Naive thymus-derived CD4-positive, alpha-beta T cell (primary cell): ENCODE results near the gene ACKR3. TPM values are rescaled to one million over a fixed set of nuclear protein-coding genes. Genes with fewer than 3 reads are reported as not detected.

ENCODE experiments used
- ATAC-seq: fragments of 150-1000 bp; cut with Tn5 transposase; 2 replicates; pipeline ENCODE4 v1.10.0; 2021; ENCODE audit warnings: mild to moderate bottlenecking, moderate library complexity
- CTCF ChIA-PET: fragments of 350-600 bp; sonication (Branson Sonifier 250); formaldehyde crosslinking; loops from one replicate; lab custom pipeline; 2021; ENCODE audit warnings: antibody characterized with exemption; lab: Charles Lee
- POLR2A ChIA-PET: fragments of 350-600 bp; sonication (Branson Sonifier 250); formaldehyde crosslinking; loops from one replicate; lab custom pipeline; 2021; ENCODE audit warnings: antibody characterized with exemption, inconsistent platforms; lab: Charles Lee
- DNase-seq, 9 donors: peaks; one replicate each; pipeline versions ENCODE4 v3.0.0 to v3.0.0-alpha.2; 2020 to 2022; ENCODE audit warnings: mixed read lengths in 1 of 9
- H3K27ac ChIP-seq: one replicate; pipeline ENCODE4 v1.7.0; 2013; ENCODE audit warnings: mild to moderate bottlenecking, low read depth, low read length, moderate library complexity
- H3K27me3 ChIP-seq, 2 donors: one replicate each; pipeline ENCODE4 v1.7.0; 2013; ENCODE audit warnings: low read length in 2 of 2, mild to moderate bottlenecking in 2 of 2, moderate library complexity in 2 of 2; ENCODE audit not compliant: control insufficient read depth in 2 of 2, insufficient read depth in 2 of 2
- H3K36me3 ChIP-seq, 3 experiments: 1 replicate in 2 of 3; 2 replicates in 1 of 3; pipeline ENCODE4 v1.7.0; 2013; ENCODE audit warnings: low read length in 3 of 3, mild to moderate bottlenecking in 3 of 3, moderate library complexity in 1 of 3; ENCODE audit not compliant: insufficient read depth in 3 of 3, control insufficient read depth in 2 of 3
- H3K4me1 ChIP-seq, 2 donors: one replicate each; pipeline ENCODE4 v1.7.0; 2013; ENCODE audit warnings: low read length in 2 of 2, mild to moderate bottlenecking in 2 of 2, moderate library complexity in 1 of 2; ENCODE audit not compliant: control insufficient read depth in 2 of 2, insufficient read depth in 2 of 2
- H3K4me3 ChIP-seq: 2 replicates; pipeline ENCODE4 v1.7.0; 2013; ENCODE audit warnings: mild to moderate bottlenecking, low read length
- H3K9me3 ChIP-seq, 3 experiments: 1 replicate in 2 of 3; 2 replicates in 1 of 3; pipeline ENCODE4 v1.7.0; 2013; ENCODE audit warnings: low read length in 3 of 3; ENCODE audit not compliant: control insufficient read depth in 2 of 3
- H3K27ac Mint-ChIP-seq, 9 donors: one replicate each; pipeline ENCODE4 v1.8.0; 2020 to 2022; ENCODE audit warnings: mixed read lengths in 9 of 9, mild to moderate bottlenecking in 8 of 9, moderate library complexity in 5 of 9, inconsistent platforms in 2 of 9
- H3K27me3 Mint-ChIP-seq, 5 donors: one replicate each; pipeline ENCODE4 v1.8.0; 2021 to 2022; ENCODE audit warnings: mixed read lengths in 5 of 5, mild to moderate bottlenecking in 1 of 5
- H3K36me3 Mint-ChIP-seq, 5 donors: one replicate each; pipeline ENCODE4 v1.8.0; 2020 to 2022; ENCODE audit warnings: mixed read lengths in 5 of 5, mild to moderate bottlenecking in 3 of 5, inconsistent platforms in 1 of 5
- H3K4me1 Mint-ChIP-seq, 7 donors: one replicate each; pipeline ENCODE4 v1.8.0; 2020 to 2022; ENCODE audit warnings: mixed read lengths in 7 of 7, mild to moderate bottlenecking in 3 of 7, inconsistent platforms in 1 of 7
- H3K4me3 Mint-ChIP-seq, 10 donors: one replicate each; pipeline ENCODE4 v1.8.0; 2020 to 2022; ENCODE audit warnings: mild to moderate bottlenecking in 10 of 10, mixed read lengths in 10 of 10, moderate library complexity in 6 of 10, inconsistent platforms in 2 of 10
- H3K9me3 Mint-ChIP-seq, 11 donors: one replicate each; pipeline ENCODE4 v1.8.0; 2020 to 2022; ENCODE audit warnings: mixed read lengths in 11 of 11, mild to moderate bottlenecking in 4 of 11, inconsistent platforms in 1 of 11, moderate library complexity in 1 of 11
- intact Hi-C, 2 donors: fragments of 100-400 bp; cut with micrococcal nuclease; formaldehyde crosslinking; loops; one replicate each; pipeline ENCODE4 v1.15.1; 2023
- polyA plus RNA-seq, 2 donors: library from polyadenylated mRNA; unstranded; fragments of 300-500 nt; fragmentation: Illumina TruSeq; gene quantifications; one replicate each; pipeline ENCODE4 v1.2.3, GENCODE V29; 2021
- total RNA-seq, 6 experiments: library from RNA in 5 of 6; stranded (reverse) in 5 of 6; gene quantifications; 1 replicate in 5 of 6; 2 replicates in 1 of 6; pipeline ENCODE4 v1.2.3 and lab custom pipeline; 2021 to 2026

ACKR3 gene
- total and polyA plus RNA-seq, 7 experiments from 2014 or later: 2.8 to 6.2 (median 4.1) TPM

GRCh38 chr2:236536727-236537398, 32.8 kb upstream of the ACKR3 start:
- Histone ChIP-seq H3K27ac (peak overlapping the region; percentile 81), H3K9me3 (no peaks in the 10 kb centered on the region), H3K4me3 (peak overlapping the region; percentile 79), H3K27me3 (no peaks in the 10 kb centered on the region), H3K36me3 (peaks cover 0 to 6% (median 0%) of the 10 kb centered on the region in 3 experiments), H3K4me1 (peaks cover 20 to 27% of the 10 kb centered on the region in 2 donors)
- Mint-ChIP-seq H3K27me3 (peaks cover 0 to 5% (median 0%) of the 10 kb centered on the region in 5 donors), H3K4me1 (peaks cover 43 to 59% (median 55%) of the 10 kb centered on the region in 7 donors), H3K9me3 (peaks cover 0 to 3% (median 0%) of the 10 kb centered on the region in 11 donors), H3K4me3 (peak overlapping the region; percentile 92 to 100 (median 98)), H3K36me3 (peaks cover 12 to 30% (median 22%) of the 10 kb centered on the region in 5 donors), H3K27ac (peak overlapping the region; percentile 90 to 99 (median 97))
- POLR2A ChIA-PET: interaction anchor here (0.6 to 2.9 kb wide), 11 partner anchors 10 to 33 kb away, joined by 3 to 38 read pairs (median 6); partner anchors contain the start of gene ACKR3
- intact Hi-C loops: loop anchor here (1.0 to 5.0 kb wide), 6 partner anchors 9 to 550 kb away; partner anchors contain the start of genes ACKR3 (in 2 of the 2) and COPS8 (in 1 of the 2)
- ATAC-seq: peak; percentile 92
- CTCF ChIA-PET: interaction anchor here (1.2 to 4.0 kb wide), 6 partner anchors 9 to 33 kb away, joined by 4 to 51 read pairs (median 11); partner anchors contain the start of gene ACKR3
- DNase-seq: peak; percentile 30 to 73 (median 65)

GRCh38 chr2:236538242-236538641, 31.4 kb upstream of the ACKR3 start:
- Mint-ChIP-seq H3K4me1 (peaks cover 53 to 73% (median 65%) of the 10 kb centered on the region in 7 donors), H3K27ac (peak overlapping the region; percentile 90 to 99 (median 97)), H3K9me3 (peaks cover 0 to 5% (median 0%) of the 10 kb centered on the region in 11 donors), H3K4me3 (peak overlapping the region; percentile 92 to 100 (median 98)), H3K36me3 (peaks cover 19 to 44% (median 36%) of the 10 kb centered on the region in 5 donors), H3K27me3 (no peaks in the 10 kb centered on the region)
- Histone ChIP-seq H3K27ac (peak overlapping the region; percentile 81), H3K4me1 (peaks cover 20 to 27% of the 10 kb centered on the region in 2 donors), H3K36me3 (peaks cover 0 to 9% (median 0%) of the 10 kb centered on the region in 3 experiments), H3K9me3 (no peaks in the 10 kb centered on the region), H3K4me3 (peak overlapping the region; percentile 79), H3K27me3 (no peaks in the 10 kb centered on the region)
- intact Hi-C loops: loop anchor here in 1 of 2 donors (5.0 kb wide), 1 partner anchor 549 kb away; the partner anchor contains the start of gene COPS8
- ATAC-seq (peak; percentile 7), DNase-seq (no peak)
- POLR2A ChIA-PET: interaction anchor here (1.0 to 2.9 kb wide), 4 partner anchors 8 to 32 kb away, joined by 4 to 38 read pairs (median 8); partner anchors contain the start of gene ACKR3
- CTCF ChIA-PET: interaction anchor here (1.2 to 1.3 kb wide), 2 partner anchors 24 to 25 kb away, joined by 3 to 5 read pairs; no protein-coding TSS in a partner anchor

GRCh38 chr2:236541008-236541562, 28.5 kb upstream of the ACKR3 start:
- peaks cover 60 to 85% (median 78%) of the 10 kb centered on the region in 7 donors for H3K4me1 Mint-ChIP-seq
- peak overlapping the region in 8 of 9 donors; percentile 14 to 94 (median 81) for H3K27ac Mint-ChIP-seq
- H3K9me3 Mint-ChIP-seq: peaks cover 0 to 5% (median 0%) of the 10 kb centered on the region in 11 donors
- peaks cover 28 to 36% of the 10 kb centered on the region in 2 donors for H3K4me1 ChIP-seq
- no peak for DNase-seq
- POLR2A ChIA-PET: no interaction called here
- no peaks in the 10 kb centered on the region for H3K27me3 ChIP-seq
- H3K9me3 ChIP-seq: no peaks in the 10 kb centered on the region
- peaks cover 0 to 9% (median 0%) of the 10 kb centered on the region in 3 experiments for H3K36me3 ChIP-seq
- no peaks in the 10 kb centered on the region for H3K27me3 Mint-ChIP-seq
- peak overlapping the region; percentile 3 to 100 (median 20) for H3K4me3 Mint-ChIP-seq
- H3K36me3 Mint-ChIP-seq: peaks cover 21 to 44% (median 41%) of the 10 kb centered on the region in 5 donors
- no peak overlapping the region for H3K27ac ChIP-seq
- no peak overlapping the region for H3K4me3 ChIP-seq
- intact Hi-C loops: loop anchor here (10.0 kb wide), 2 partner anchors 544 to 1154 kb away; partner anchors contain the start of gene COPS8 (in 1 of the 2)
- CTCF ChIA-PET: interaction anchor here (0.6 to 1.1 kb wide), 3 partner anchors 14 to 31 kb away, joined by 3 to 5 read pairs (median 4); no protein-coding TSS in a partner anchor
- no peak for ATAC-seq

GRCh38 chr2:236544362-236544761, 25.3 kb upstream of the ACKR3 start:
- H3K4me3 Mint-ChIP-seq: peak overlapping the region in 9 of 10 donors; percentile 2 to 67 (median 35)
- no peaks in the 10 kb centered on the region for H3K27me3 Mint-ChIP-seq

GRCh38 chr2:236545248-236545658, 24.4 kb upstream of the ACKR3 start:
- POLR2A ChIA-PET: interaction anchor here (0.9 to 2.6 kb wide), 5 partner anchors 8 to 24 kb away, joined by 3 to 38 read pairs (median 5); partner anchors contain the start of gene ACKR3
- intact Hi-C loops: loop anchor here (10.0 kb wide), 2 partner anchors 540 to 1150 kb away; partner anchors contain the start of gene COPS8 (in 1 of the 2)
- Mint-ChIP-seq H3K36me3 (peaks cover 18 to 59% (median 29%) of the 10 kb centered on the region in 5 donors), H3K27ac (peak overlapping the region; percentile 77 to 96 (median 92)), H3K4me1 (peaks cover 69 to 97% (median 95%) of the 10 kb centered on the region in 7 donors), H3K9me3 (peaks cover 0 to 5% (median 0%) of the 10 kb centered on the region in 11 donors), H3K27me3 (no peaks in the 10 kb centered on the region), H3K4me3 (peak overlapping the region in 9 of 10 donors; percentile 19 to 85 (median 63))
- Histone ChIP-seq H3K4me1 (peaks cover 58 to 59% of the 10 kb centered on the region in 2 donors), H3K27me3 (no peaks in the 10 kb centered on the region), H3K9me3 (no peaks in the 10 kb centered on the region), H3K27ac (peak overlapping the region; percentile 72), H3K4me3 (peak overlapping the region; percentile 13), H3K36me3 (peaks cover 0 to 9% (median 0%) of the 10 kb centered on the region in 3 experiments)
- no peak for DNase-seq
- no peak for ATAC-seq
- CTCF ChIA-PET: interaction anchor here (1.2 to 1.6 kb wide), 2 partner anchors 9 to 24 kb away, joined by 5 to 11 read pairs; partner anchors contain the start of gene ACKR3

More at GRCh38 chr2:236544362-236544761, 25.3 kb upstream of the ACKR3 start:
- ATAC-seq (no peak), DNase-seq (no peak)
- ChIA-PET POLR2A (no interaction called here), CTCF (no interaction called here)
- H3K36me3 ChIP-seq: peaks cover 0 to 9% (median 0%) of the 10 kb centered on the region in 3 experiments
- H3K4me1 ChIP-seq: peaks cover 54 to 61% of the 10 kb centered on the region in 2 donors
- peaks cover 18 to 56% (median 38%) of the 10 kb centered on the region in 5 donors for H3K36me3 Mint-ChIP-seq
- H3K27ac Mint-ChIP-seq: peak overlapping the region; percentile 71 to 94 (median 90)
- H3K27me3 ChIP-seq: no peaks in the 10 kb centered on the region
- peaks cover 68 to 97% (median 95%) of the 10 kb centered on the region in 7 donors for H3K4me1 Mint-ChIP-seq
- H3K9me3 Mint-ChIP-seq: peaks cover 0 to 5% (median 0%) of the 10 kb centered on the region in 11 donors
- H3K9me3 ChIP-seq: no peaks in the 10 kb centered on the region
- intact Hi-C loops: loop anchor here (10.0 kb wide), 2 partner anchors 540 to 1150 kb away; partner anchors contain the start of gene COPS8 (in 1 of the 2)
- no peak overlapping the region for H3K4me3 ChIP-seq
- peak overlapping the region; percentile 72 for H3K27ac ChIP-seq
